Activated CD8-positive, alpha-beta memory T cell treated with anti-CD3 and anti-CD28 coated beads for 48 hours (primary cell): Measurements from ENCODE around the gene CLEC6A.
"Not testable (repeated sequence)": the region's sequence is repeated elsewhere in the genome, so short reads cannot be mapped to it uniquely, and the experiment has no call there.

Experiments
- DNase-seq, 3 experiments: peaks; one replicate each; pipeline ENCODE4 v3.0.0-alpha.2; 2020; ENCODE audit warnings: low read depth in 2 of 3, low spot score in 2 of 3

The CLEC6A gene

DNA sequence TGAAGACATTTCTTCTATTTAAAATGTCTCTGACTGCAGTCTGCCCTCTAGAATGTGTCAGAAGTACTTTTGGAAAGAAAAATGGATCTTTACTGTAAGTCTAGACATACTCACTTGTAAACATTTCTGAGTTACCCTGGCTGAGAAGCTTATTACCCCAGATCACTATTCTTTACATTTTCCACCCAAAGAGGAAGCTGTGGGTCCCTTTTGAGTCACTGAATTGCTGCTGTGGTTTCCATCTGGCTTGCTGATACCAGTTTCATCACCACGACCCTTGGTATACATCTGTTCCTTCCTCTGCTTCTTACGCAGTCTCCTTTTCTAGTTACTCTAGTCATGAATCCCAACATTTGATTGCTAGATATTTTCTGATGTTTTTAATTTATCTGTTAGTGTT lies 37.3 kb downstream of the CLEC6A start:
- peak in 1 of 3 experiments; percentile 14 for DNase-seq

DNA sequence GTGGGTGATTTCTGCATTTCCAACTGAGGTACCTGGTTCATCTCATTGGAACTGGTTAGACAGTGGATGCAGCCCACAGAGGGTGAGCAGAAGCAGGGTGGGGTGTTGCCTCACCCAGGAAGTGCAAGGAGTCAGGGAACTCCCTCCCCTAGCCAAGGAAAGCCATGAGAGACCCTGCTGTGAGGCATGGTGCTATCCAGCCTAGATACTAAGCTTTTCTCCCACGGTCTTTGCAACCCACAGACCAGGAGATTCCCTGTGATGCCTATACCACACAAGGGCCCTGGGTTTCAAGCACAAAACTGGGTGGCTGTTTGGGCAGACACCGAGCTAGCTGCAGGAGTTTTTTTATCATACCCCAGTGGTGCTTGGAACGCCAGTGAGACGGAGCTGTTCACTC lies 39.9 kb downstream of the CLEC6A start:
- DNase-seq = not testable (repeated sequence)

DNA sequence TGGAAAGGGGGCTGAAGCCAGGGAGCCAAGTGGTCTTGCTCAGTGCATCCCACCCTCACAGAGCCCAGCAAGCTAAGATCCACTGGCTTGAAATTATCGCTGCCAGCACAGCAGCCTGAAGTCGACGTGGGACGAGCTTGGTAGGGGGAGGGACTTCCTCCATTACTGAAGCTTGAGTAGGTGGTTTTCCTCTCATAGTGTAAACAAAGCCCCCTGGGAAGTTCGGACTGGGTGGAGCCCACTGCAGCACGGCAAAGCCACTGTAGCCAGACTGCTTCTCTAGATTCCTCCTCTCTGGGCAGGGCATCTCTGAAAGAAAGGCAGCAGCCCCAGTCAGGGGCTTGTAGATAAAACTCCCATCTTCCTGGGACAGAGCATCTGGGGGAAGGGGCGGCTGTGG lies 40.3 kb downstream of the CLEC6A start:
- DNase-seq = not testable (repeated sequence)

DNA sequence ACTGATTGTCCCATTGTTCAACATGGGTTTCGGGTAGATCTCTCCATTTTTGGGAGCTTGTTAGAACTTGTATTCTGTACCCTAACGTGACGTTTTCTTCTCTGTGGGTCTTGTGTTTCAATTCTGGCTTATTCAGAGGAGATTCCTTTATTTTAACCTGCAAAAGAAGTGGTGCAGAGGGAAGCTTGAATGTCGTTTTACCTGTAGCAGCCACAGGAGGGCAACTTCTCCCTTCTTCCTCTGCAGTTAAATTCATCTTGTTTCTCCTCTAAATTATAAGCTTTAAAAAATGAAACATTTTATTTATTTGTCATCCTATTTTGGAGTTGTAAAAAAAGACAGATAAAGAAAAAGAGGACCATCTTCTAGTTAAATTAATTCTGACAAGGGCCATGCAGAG lies 43.9 kb downstream of the CLEC6A start:
- no peak for DNase-seq

DNA sequence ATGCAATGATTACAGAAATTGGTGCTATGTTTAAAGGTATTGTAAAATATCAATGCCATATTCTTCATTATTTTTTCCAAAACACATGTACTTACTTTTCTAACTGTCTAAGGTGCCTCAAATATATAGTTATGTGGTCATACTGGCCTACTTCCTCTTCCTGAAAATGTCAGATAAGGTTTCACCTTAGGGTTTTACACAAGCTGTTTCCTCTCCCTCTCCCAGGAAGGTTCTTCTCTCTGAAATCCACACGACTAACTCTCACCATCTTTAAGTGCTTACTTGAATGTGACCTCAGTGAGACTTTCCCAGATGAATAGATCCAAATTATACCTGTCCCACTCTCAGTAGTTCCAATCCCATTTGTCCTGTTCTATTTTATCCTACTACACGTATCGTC lies 46.0 kb downstream of the CLEC6A start:
- DNase-seq = no peak

DNA sequence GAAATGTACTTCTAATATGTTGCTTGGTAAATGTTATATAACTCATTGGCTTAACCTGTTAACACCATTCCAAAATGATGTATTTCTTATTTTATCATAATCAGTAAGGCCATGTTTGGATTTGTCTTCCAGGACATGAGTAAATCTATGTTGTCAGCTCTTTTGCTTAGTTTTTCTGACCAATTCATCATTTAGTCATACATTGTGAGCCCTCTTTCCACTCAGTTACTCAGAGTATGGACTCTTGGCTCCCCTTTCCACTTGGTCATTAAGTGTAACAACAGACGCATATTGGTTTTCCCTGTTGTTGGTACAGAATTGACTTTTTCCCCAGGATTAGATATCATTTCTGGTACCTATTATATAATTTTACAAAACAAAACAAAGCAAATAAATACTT lies 48.6 kb downstream of the CLEC6A start:
- no peak for DNase-seq

DNA sequence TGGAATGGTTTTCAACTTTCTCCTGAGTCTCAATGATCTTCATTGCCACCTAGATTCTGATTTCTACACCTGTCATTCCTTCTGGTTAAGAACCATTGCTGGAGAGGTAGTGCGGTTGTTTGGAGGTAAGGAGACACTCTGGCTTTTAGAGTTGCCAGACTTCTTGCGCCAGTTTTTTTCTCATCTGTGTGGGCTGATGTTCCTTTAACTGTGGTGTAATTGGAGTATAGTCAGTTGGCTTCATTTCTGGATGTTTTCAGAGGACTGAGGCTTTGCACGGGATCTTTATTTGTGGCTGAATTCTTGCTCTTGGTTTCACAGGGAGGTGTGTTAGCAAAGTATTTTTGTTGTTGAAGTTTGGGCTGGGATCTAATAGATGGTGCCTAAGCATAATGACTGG lies 51.8 kb downstream of the CLEC6A start:
- no peak for DNase-seq

DNA sequence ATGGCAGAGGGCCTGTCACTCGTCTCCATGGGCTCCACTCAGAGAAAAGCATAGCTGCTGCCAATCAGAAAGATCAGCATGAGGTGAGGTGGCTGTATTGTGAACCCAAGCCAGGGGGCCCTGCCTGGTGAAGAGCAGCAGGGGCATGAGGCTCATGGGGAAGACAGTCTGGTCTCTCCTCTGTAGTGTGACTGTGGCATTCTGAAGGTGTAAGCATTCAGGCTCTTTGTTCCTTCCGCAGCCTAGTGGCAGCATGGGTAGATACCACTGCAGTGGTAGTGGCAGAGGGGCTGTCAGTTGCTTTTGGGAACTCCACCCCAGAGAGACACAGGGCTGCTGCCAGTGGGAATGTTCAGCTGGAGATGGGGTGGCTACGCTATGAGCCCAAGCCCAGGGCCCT lies 52.5 kb downstream of the CLEC6A start:
- DNase-seq = no peak

DNA sequence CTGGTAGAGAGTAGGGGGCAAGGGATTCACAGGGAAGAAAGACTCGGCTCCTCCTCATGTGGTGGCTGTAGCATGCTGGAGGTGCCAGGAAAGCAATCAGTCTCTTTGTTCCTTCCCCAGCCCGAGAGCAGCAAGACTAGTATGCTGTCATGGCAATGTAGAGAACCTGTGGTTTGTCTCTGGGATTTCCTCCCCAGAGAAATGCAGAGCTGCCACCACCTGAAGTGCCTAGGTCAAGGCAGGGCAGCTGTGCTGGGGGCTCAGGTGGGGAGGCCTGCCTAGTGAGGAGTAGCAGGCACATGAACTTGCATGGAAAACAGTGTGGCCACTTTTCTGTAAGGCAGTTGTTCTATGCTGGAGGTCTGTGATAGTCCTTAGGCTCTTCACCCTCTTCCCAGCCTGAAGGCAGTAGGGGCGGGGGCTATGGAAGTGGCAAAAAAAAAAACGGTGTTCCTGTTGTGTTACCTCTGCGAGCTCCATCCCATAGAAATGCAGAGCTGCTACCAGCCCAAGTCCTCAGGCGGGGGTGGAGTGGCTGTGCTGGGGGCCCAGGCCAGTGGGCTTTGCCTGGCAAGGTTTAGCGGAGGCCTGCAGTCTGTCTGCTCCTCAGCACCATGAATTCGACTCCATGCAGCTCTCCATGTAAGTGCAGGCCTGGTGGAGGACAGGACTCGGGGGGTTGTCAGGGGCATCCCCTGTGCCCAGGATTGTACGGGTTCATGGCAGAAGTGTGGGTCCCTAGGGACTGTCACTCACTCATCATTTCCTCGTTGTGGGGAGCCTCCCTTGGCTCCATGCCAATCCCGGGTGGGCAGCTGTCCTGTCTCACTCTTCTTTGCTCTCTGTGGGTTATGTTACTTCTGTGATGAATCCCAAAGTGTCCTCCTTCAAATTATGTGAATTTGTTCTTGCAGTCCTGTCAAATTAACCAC lies 53.4 kb downstream of the CLEC6A start:
- no peak for DNase-seq

DNA sequence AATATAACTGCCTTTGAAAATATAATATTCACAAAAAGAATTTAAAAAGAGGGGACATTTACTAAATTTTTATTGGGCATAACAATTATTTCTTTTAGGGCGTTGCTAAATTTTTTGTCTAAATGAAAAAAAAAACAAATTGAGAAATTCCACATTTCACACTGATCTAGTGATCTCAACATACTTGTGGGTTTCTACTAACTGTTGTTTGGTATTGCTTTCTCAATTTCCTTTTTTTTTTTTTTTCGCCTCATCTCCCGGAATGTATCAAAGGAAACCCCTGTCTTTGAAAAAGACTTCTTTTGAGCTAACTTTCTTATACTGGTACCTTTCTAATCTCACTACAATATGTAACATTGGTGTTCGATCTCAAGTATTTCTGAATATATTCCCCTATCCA lies 57.5 kb downstream of the CLEC6A start, which contains the start of gene CLEC4D:
CLEC4D (plus strand) TSS at position 248 of the 400 bp plus-strand sequence. CDS start 230 bp downstream, outside the sequence.
- DNase-seq = no peak

DNA sequence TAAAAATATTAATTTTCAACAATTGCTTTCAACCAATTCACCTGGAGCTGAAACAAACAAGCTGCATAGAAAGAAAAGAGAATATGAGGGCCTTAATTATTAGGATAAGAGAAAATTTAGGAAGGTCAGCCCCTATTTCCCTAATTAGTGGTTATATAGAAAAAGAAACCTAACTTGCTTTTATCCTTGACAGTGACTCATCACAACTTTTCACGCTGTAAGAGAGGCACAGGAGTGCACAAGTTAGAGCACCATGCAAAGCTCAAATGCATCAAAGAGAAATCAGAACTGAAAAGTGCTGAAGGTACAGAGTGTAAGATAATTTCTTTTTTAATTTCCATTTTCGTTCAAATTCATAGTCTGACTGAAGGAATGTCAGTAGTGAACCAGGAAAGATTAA lies 62.2 kb downstream of the CLEC6A start:
- DNase-seq = no peak

DNA sequence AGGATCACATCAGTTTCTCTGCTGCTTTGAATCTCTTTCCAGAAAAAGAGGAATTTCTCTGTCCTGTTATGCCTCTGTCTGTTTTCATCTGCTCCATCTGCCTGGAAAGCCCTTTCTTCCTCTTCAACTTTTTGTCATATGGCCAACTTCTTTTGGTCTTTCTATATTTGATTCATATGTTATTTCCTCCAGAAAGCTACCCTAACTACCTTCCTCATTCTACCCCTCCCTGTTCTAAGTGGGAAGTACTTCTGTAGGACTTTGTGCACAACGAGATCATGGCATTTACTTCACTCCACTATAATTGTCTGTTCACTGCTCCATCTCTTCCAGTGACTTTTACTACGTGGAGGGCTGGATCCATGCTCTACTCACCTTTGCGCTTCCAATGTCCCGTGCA lies 63.4 kb downstream of the CLEC6A start:
- DNase-seq = no peak

DNA sequence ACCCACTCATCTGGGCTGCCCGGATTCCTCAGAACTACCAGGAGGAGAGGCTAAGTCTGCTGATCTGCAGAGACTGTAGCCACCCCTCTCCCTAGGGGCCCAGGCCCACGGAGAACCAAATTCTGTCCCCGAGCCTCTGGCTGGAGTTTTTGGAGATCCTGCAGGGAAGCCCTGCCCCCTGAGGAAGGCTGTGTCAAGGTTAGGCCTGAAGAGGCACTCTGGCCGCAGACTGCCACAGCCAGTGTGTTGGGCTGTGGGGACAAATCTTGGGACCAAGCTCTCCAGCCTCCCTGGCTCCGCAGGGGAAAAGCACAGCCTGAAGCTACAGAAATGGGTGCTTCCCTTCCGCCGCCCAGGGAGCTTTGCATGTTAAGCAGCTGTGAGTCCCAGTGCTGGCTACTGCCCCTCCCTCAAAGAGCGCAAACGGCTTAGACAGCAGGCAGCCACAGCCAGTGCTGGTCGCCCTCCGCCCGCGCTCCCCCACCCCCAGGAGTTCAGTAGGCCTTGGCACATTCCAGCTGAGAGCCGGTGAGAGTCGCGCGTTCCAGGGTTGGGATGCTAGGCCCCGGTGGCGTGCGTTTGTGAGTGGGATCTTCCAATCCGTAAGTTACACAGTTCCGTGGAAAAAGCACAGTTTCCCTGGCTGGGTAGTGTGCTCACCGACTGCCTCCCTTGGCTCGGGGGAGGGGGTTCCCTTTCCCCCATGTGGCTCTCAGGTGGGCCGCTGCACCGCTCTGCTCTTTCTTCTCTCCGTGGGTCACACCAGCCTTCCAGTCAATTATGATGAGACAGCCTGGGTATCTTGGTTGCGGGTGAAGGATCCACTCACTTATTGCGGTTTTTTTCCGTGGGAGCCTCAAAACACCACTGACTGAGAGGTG lies 71.7 kb downstream of the CLEC6A start:
- no peak for DNase-seq
